ENCODE measurements around the gene HRH1. TPM values are rescaled to one million over a fixed set of nuclear protein-coding genes. Genes with fewer than 3 reads are reported as not detected.

Gene HRH1
- polyA plus RNA-seq, 3 donors, result 0.08 to 0.24 TPM; not detected in 1

DNA sequence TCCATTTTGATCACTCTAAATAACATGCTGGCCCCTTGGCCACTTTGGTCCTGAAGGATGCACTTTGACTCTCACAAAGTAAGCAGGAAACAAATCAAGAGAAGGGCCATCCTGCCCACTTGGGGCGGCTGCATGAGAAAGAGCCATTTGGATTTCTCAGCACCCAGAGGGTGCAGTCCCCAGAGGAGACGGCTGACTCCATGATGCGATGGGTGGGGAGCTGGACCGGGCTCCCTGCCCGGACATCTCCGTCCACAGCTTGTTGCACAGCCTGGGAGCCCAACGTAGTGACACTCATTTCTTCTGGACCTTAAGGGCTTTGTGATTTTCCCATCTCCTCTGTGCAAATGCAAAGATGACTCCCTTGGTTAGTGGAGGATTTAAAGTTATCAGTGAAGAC, 4.0 kb upstream of the HRH1 start:
- peaks cover 0 to 8% (median 8%) of the 10 kb centered on the region in 7 donors for H3K9me3 Mint-ChIP-seq
- Histone ChIP-seq H3K36me3 (replicated peaks in 1 of 2; ENCODE audit: control insufficient read depth in 1 of 2, insufficient read depth in 2 of 2, low read length in 2 of 2) (no peaks in the 10 kb centered on the region), H3K27ac (ENCODE audit: low read depth in 1 of 2, low read length in 2 of 2) (no peak overlapping the region), H3K27me3 (ENCODE audit: control insufficient read depth in 2 of 2, insufficient read depth in 2 of 2, low read length in 2 of 2) (peaks cover 14 to 22% of the 10 kb centered on the region in 2 donors), H3K4me2 (replicated peaks; ENCODE audit: extremely low read depth, low read length, poor library complexity, severe bottlenecking) (no peak overlapping the region), H3K9ac (ENCODE audit: insufficient read depth, low read length, poor library complexity, severe bottlenecking) (no peak overlapping the region), H3K9me3 (replicated peaks in 1 of 2; ENCODE audit: control insufficient read depth in 1 of 2, insufficient read depth in 1 of 2, low read length in 2 of 2) (no peaks in the 10 kb centered on the region), H3K4me3 (replicated peaks in 1 of 3; ENCODE audit: low read depth in 2 of 3, low read length in 3 of 3) (no peak overlapping the region), H4K20me1 (ENCODE audit: insufficient read depth, low read length) (no peaks in the 10 kb centered on the region), H3K4me1 (ENCODE audit: control insufficient read depth in 1 of 2, insufficient read depth in 2 of 2, low read length in 2 of 2) (peaks cover 10 to 23% of the 10 kb centered on the region in 2 donors), H3K79me2 (ENCODE audit: insufficient read depth, low read length) (no peaks in the 10 kb centered on the region), H2AFZ (ENCODE audit: insufficient read depth, low read depth, low read length, poor library complexity, severe bottlenecking) (no peak overlapping the region)
- WGBS (ENCODE audit: insufficient coverage), result 93% methylated on average over 6 of the region's 7 CpGs
- TF ChIP-seq, protein P1, sequence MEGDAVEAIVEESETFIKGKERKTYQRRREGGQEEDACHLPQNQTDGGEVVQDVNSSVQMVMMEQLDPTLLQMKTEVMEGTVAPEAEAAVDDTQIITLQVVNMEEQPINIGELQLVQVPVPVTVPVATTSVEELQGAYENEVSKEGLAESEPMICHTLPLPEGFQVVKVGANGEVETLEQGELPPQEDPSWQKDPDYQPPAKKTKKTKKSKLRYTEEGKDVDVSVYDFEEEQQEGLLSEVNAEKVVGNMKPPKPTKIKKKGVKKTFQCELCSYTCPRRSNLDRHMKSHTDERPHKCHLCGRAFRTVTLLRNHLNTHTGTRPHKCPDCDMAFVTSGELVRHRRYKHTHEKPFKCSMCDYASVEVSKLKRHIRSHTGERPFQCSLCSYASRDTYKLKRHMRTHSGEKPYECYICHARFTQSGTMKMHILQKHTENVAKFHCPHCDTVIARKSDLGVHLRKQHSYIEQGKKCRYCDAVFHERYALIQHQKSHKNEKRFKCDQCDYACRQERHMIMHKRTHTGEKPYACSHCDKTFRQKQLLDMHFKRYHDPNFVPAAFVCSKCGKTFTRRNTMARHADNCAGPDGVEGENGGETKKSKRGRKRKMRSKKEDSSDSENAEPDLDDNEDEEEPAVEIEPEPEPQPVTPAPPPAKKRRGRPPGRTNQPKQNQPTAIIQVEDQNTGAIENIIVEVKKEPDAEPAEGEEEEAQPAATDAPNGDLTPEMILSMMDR (IDR thresholded peaks at IDR 0.05), result no peak
- intact Hi-C loops (cut with micrococcal nuclease), result loop anchor here in 1 of 2 donors (10.0 kb wide), 1 partner anchor 85 kb away; no protein-coding TSS in a partner anchor
- no peak overlapping the region for H3K27ac Mint-ChIP-seq
- H3K4me3 Mint-ChIP-seq, result no peak overlapping the region
- peaks cover 25% of the 10 kb centered on the region for H3K4me1 Mint-ChIP-seq
- peaks cover 18 to 25% (median 24%) of the 10 kb centered on the region in 3 donors for H3K27me3 Mint-ChIP-seq (ENCODE audit: low read depth in 3 of 3)
- DNase-seq, result no peak
- peaks cover 0 to 6% of the 10 kb centered on the region in 2 donors for H3K36me3 Mint-ChIP-seq

DNA sequence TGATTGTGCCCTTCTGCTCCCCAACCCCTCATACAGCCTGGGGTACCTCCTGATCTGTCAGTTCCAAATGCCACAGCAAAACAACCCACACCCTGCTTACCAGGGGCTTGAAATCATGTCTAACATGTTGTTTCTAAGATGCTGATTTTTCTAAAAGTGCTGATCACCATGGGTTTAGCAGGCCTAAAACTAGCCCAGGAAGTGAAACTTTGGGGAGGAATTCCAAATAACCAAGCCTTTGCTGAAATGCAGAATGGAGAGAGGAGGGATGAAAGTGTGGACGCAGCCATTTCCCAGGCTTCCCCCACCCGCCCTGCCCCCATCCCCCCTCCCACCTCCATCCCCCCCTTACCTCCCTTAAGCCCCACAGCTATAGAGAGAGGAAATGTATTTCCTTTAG, 2.0 kb upstream of the HRH1 start:
- H3K4me3 ChIP-seq (replicated peaks in 1 of 3; ENCODE audit: low read depth in 2 of 3, low read length in 3 of 3), result no peak overlapping the region
- H3K27me3 Mint-ChIP-seq (ENCODE audit: low read depth in 3 of 3), result peaks cover 29 to 39% (median 36%) of the 10 kb centered on the region in 3 donors
- H3K36me3 Mint-ChIP-seq, result peaks cover 0 to 9% of the 10 kb centered on the region in 2 donors
- H3K27ac Mint-ChIP-seq, result no peak overlapping the region
- H3K79me2 ChIP-seq (ENCODE audit: insufficient read depth, low read length), result no peaks in the 10 kb centered on the region
- no CpG with 5 or more reads among the region's 2 CpGs for WGBS (ENCODE audit: insufficient coverage)
- no peaks in the 10 kb centered on the region for H3K9me3 ChIP-seq (replicated peaks in 1 of 2; ENCODE audit: control insufficient read depth in 1 of 2, insufficient read depth in 1 of 2, low read length in 2 of 2)
- H4K20me1 ChIP-seq (ENCODE audit: insufficient read depth, low read length), result no peaks in the 10 kb centered on the region
- TF ChIP-seq, protein P1 (IDR thresholded peaks at IDR 0.05), result no peak
- no peak overlapping the region for H3K9ac ChIP-seq (ENCODE audit: insufficient read depth, low read length, poor library complexity, severe bottlenecking)
- no peak overlapping the region for H2AFZ ChIP-seq (ENCODE audit: insufficient read depth, low read depth, low read length, poor library complexity, severe bottlenecking)
- H3K9me3 Mint-ChIP-seq, result peaks cover 0 to 10% (median 8%) of the 10 kb centered on the region in 7 donors
- peaks cover 11 to 26% of the 10 kb centered on the region in 2 donors for H3K4me1 ChIP-seq (ENCODE audit: control insufficient read depth in 1 of 2, insufficient read depth in 2 of 2, low read length in 2 of 2)
- peaks cover 31 to 43% of the 10 kb centered on the region in 2 donors for H3K27me3 ChIP-seq (ENCODE audit: control insufficient read depth in 2 of 2, insufficient read depth in 2 of 2, low read length in 2 of 2)
- H3K4me2 ChIP-seq (replicated peaks; ENCODE audit: extremely low read depth, low read length, poor library complexity, severe bottlenecking), result no peak overlapping the region
- no peak for DNase-seq
- peaks cover 29% of the 10 kb centered on the region for H3K4me1 Mint-ChIP-seq
- intact Hi-C loops (cut with micrococcal nuclease), result loop anchor here in 1 of 2 donors (10.0 kb wide), 1 partner anchor 88 kb away; no protein-coding TSS in a partner anchor
- H3K36me3 ChIP-seq (replicated peaks in 1 of 2; ENCODE audit: control insufficient read depth in 1 of 2, insufficient read depth in 2 of 2, low read length in 2 of 2), result no peaks in the 10 kb centered on the region
- H3K27ac ChIP-seq (ENCODE audit: low read depth in 1 of 2, low read length in 2 of 2), result no peak overlapping the region
- no peak overlapping the region for H3K4me3 Mint-ChIP-seq

All from CD14-positive monocyte (primary cell).